Iris pigment epithelial cell (primary cell): ENCODE measurements around the gene TMEM127.
A peak's percentile ranks its signal among the peaks of the same experiment; 100 is the strongest.

Experiments
- DNase-seq: peaks from one replicate; pipeline ENCODE4 v3.0.0-alpha.2; 2011; ENCODE audit warnings: low read depth

TMEM127 gene

GRCh38 chr2:96205888-96206287 lies 59.9 kb downstream of the TMEM127 start:
- DNase-seq = peak; percentile 69

- DNase-seq = peak; percentile 34
These were observed 60.8 kb downstream of the TMEM127 start for GRCh38 chr2:96204836-96205624.

GRCh38 chr2:96203130-96204028 lies 62.4 kb downstream of the TMEM127 start:
- peak; percentile 21 for DNase-seq

GRCh38 chr2:96202152-96202854 lies 63.5 kb downstream of the TMEM127 start:
- DNase-seq = peak; percentile 24

- DNase-seq = no peak
These were observed 64.5 kb downstream of the TMEM127 start for GRCh38 chr2:96201338-96201737.

- no peak for DNase-seq
These were observed 66.9 kb downstream of the TMEM127 start for GRCh38 chr2:96198921-96199320.
